ENCODE data around the gene MYH14. TPM values are rescaled to one million over a fixed set of nuclear protein-coding genes. Genes with fewer than 3 reads are reported as not detected.

MYH14 gene
- total and polyA plus RNA-seq, 2 of the 4 experiments (the other 2 are of a cell fraction), result not detected

DNA sequence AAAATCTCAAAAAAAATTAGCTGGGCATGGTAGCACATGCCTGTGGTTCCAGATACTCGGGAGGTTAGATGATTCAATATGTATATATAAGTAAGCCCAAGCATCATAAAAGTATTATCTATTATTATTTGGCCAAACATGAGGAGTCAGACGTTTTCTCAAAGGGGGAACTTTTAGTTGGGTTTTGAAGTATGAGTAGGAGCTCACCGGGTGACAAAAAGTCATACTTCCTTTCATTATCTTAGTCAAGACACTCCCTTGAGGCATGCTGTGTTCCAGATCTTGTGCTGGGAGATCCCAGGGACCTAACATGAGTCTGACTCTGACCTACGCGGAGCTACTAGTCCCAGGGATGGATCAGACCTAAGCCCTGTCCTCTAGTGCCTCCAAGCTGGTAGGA is 8.2 kb upstream of the MYH14 start:
- no peak overlapping the region for H3K18ac ChIP-seq (ENCODE audit: low read depth, low read length)
- no peak overlapping the region for H2BK20ac ChIP-seq (ENCODE audit: low read depth, low read length)
- no peak overlapping the region for H2BK5ac ChIP-seq (ENCODE audit: low read depth, low read length, poor library complexity, severe bottlenecking)
- no peaks in the 10 kb centered on the region for H3K9me1 ChIP-seq (ENCODE audit: insufficient read depth, low read length)
- H2AK9ac ChIP-seq (replicated peaks; ENCODE audit: low read depth, low read length, poor library complexity), result no peak overlapping the region
- no TSS peak for BruUV-seq (replicated peaks)
- no CpG with 5 or more reads among the region's 5 CpGs for WGBS, 2 experiments (ENCODE audit: extremely low coverage in 2 of 2, insufficient read length in 1 of 2)
- no peak overlapping the region for H3K56ac ChIP-seq (ENCODE audit: extremely low read depth, insufficient read depth, low read length)
- H4K91ac ChIP-seq (ENCODE audit: insufficient read depth, low read depth, low read length), result no peak overlapping the region
- H4K5ac ChIP-seq (ENCODE audit: low read depth, low read length), result no peak overlapping the region
- ChIA-PET POLR2A (ENCODE audit: unreplicated experiment) (no interaction called here), CTCF (no interaction called here)
- no peak overlapping the region for H3K4me3 ChIP-seq (ENCODE audit: insufficient read depth, low read depth, low read length)
- H3K23ac ChIP-seq (ENCODE audit: low read depth, low read length), result no peak overlapping the region
- no peak overlapping the region for H2BK120ac ChIP-seq (ENCODE audit: low read depth, low read length)
- no peak overlapping the region for H4K8ac ChIP-seq (ENCODE audit: low read depth in 2 of 2, low read length in 2 of 2)
- peaks cover 25% of the 10 kb centered on the region; the same call in 1 of the 2 replicates for H3K9me3 ChIP-seq (ENCODE audit: control insufficient read depth, insufficient read depth, low read length)
- no peaks in the 10 kb centered on the region for H3K36me3 ChIP-seq (ENCODE audit: control insufficient read depth, insufficient read depth, low read length)
- in situ Hi-C loops (cut with MboI; ENCODE audit: low sequenced_read_pairs) (no loop called here), dilution Hi-C loops (cut with HindIII; ENCODE audit: low sequenced_read_pairs, unreplicated experiment) (no loop called here), intact Hi-C loops (cut with micrococcal nuclease) (no loop called here)
- H3K14ac ChIP-seq (replicated peaks; ENCODE audit: low read depth, low read length), result no peak overlapping the region
- H3K9ac ChIP-seq (ENCODE audit: low read depth, low read length), result no peak overlapping the region
- H3K4ac ChIP-seq (ENCODE audit: low read depth, low read length), result no peak overlapping the region
- no peaks in the 10 kb centered on the region for H4K20me1 ChIP-seq (ENCODE audit: insufficient read depth, low read length)
- no peak overlapping the region for H3K27ac ChIP-seq (ENCODE audit: insufficient read depth, low read length)
- no peak overlapping the region for H3K4me2 ChIP-seq (ENCODE audit: low read depth, low read length)
- no peak for DNase-seq
- no peaks in the 10 kb centered on the region for H3K27me3 ChIP-seq (ENCODE audit: control insufficient read depth, insufficient read depth, low read length)
- H2AFZ ChIP-seq (replicated peaks; ENCODE audit: low read length, poor library complexity), result no peak overlapping the region
- TF ChIP-seq, protein P1, sequence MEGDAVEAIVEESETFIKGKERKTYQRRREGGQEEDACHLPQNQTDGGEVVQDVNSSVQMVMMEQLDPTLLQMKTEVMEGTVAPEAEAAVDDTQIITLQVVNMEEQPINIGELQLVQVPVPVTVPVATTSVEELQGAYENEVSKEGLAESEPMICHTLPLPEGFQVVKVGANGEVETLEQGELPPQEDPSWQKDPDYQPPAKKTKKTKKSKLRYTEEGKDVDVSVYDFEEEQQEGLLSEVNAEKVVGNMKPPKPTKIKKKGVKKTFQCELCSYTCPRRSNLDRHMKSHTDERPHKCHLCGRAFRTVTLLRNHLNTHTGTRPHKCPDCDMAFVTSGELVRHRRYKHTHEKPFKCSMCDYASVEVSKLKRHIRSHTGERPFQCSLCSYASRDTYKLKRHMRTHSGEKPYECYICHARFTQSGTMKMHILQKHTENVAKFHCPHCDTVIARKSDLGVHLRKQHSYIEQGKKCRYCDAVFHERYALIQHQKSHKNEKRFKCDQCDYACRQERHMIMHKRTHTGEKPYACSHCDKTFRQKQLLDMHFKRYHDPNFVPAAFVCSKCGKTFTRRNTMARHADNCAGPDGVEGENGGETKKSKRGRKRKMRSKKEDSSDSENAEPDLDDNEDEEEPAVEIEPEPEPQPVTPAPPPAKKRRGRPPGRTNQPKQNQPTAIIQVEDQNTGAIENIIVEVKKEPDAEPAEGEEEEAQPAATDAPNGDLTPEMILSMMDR (conservative IDR thresholded peaks at IDR 0.05; ENCODE audit: low read depth, low read length), result no peak
- TF ChIP-seq, protein P2, sequence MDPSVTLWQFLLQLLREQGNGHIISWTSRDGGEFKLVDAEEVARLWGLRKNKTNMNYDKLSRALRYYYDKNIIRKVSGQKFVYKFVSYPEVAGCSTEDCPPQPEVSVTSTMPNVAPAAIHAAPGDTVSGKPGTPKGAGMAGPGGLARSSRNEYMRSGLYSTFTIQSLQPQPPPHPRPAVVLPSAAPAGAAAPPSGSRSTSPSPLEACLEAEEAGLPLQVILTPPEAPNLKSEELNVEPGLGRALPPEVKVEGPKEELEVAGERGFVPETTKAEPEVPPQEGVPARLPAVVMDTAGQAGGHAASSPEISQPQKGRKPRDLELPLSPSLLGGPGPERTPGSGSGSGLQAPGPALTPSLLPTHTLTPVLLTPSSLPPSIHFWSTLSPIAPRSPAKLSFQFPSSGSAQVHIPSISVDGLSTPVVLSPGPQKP (IDR thresholded peaks at IDR 0.05; ENCODE audit: borderline replicate concordance, low read depth, low read length), result no peak
- no peak for TF ChIP-seq BHLHE40 (IDR thresholded peaks at IDR 0.05; ENCODE audit: low read depth, low read length)
- no peak for TF ChIP-seq MAZ (IDR thresholded peaks at IDR 0.05; ENCODE audit: borderline replicate concordance, low read depth, low read length)
- no peak for TF ChIP-seq NFE2L2 (IDR thresholded peaks at IDR 0.05; ENCODE audit: low read depth, low read length)
- TF ChIP-seq CHD1 (IDR thresholded peaks at IDR 0.05; ENCODE audit: low read depth, low read length), result no peak
- TF ChIP-seq RFX5 (IDR thresholded peaks at IDR 0.05; ENCODE audit: low read depth, low read length), result no peak
- TF ChIP-seq RAD21 (IDR thresholded peaks at IDR 0.05; ENCODE audit: low read length), result no peak
- TF ChIP-seq POLR2A (IDR thresholded peaks at IDR 0.05; ENCODE audit: low read depth, low read length), result no peak
- no peak for TF ChIP-seq CEBPB (IDR thresholded peaks at IDR 0.05; ENCODE audit: low read depth, low read length)
- TF ChIP-seq, protein P3, sequence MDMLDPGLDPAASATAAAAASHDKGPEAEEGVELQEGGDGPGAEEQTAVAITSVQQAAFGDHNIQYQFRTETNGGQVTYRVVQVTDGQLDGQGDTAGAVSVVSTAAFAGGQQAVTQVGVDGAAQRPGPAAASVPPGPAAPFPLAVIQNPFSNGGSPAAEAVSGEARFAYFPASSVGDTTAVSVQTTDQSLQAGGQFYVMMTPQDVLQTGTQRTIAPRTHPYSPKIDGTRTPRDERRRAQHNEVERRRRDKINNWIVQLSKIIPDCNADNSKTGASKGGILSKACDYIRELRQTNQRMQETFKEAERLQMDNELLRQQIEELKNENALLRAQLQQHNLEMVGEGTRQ (IDR thresholded peaks at IDR 0.05; ENCODE audit: low read depth, low read length), result no peak
- no peak for TF ChIP-seq FOS (IDR thresholded peaks at IDR 0.05; ENCODE audit: low read depth, low read length)
- no peak for TF ChIP-seq RCOR1 (IDR thresholded peaks at IDR 0.05; ENCODE audit: insufficient replicate concordance, low read length)
- no peak for TF ChIP-seq SMC3 (IDR thresholded peaks at IDR 0.05; ENCODE audit: low read depth, low read length)
- no peak for ATAC-seq (ENCODE audit: low read depth)
- no peaks in the 10 kb centered on the region for H3K79me1 ChIP-seq (ENCODE audit: low read depth in 1 of 2, low read length in 2 of 2)
- H3K4me1 ChIP-seq (ENCODE audit: control insufficient read depth, insufficient read depth, low read length), result no peaks in the 10 kb centered on the region
- no peak overlapping the region for H2AK5ac ChIP-seq (ENCODE audit: low read depth, low read length)
- no peak overlapping the region for H2BK15ac ChIP-seq (ENCODE audit: low read depth, low read length)

All from IMR-90 (cell line).